Retina (tissue), 1 donor: Measurements from ENCODE around the gene TTI1.

Source experiments
- DNase-seq: peaks from one replicate; pipeline ENCODE4 v3.0.0-alpha.2; 2016

Gene TTI1

DNA sequence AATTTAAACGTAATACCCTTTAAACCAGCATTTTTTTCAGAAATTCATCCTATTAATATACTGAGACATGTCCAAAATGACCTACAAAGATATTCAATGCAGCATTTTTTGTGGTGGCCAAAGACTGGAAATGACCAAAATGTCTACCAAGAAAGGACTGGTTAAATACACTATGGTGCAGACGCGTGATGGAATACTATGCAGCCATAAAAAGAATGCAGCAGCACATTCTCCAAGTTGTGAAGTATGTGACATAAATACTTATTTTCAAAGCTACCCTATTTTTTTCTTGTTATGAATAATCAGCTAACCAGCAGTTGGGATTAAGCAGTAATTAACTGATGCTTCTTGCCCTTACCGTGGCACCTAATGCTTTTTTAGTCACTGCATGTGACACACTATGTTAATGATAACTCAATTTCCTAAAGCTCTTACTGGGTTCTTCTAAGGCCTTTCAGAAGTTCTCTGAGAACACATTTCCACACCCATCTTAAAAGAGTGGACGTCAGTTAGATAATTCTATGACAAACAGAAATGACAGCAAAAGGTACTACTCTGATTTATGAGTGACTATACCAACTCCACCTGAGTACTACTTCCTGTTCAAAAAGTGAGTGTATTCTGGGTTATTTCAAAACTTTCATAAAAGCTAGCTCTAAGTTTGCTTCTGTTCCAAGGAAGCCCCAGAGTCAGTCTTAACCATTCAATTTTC, 24.9 kb downstream of the TTI1 start:
- no peak for DNase-seq

DNA sequence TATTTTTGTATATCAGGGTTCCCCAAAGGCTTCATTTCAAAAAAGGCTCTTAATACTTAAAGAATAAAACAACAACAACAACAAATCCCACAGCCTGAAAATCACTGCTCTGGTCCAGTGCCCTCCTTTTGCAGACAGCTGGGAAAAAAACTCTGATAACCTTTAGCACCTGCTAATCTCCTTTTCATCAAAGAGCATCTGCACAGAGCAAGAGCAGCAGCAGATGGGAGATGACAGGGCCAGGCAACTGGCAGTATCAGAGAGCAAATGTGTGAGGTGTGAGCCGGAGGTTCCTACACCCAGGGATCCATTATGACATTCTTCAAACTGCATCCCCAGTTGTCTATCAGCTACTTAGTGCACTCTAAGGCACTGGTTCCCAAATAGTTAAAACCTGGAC, 25.7 kb downstream of the TTI1 start:
- DNase-seq = no peak

DNA sequence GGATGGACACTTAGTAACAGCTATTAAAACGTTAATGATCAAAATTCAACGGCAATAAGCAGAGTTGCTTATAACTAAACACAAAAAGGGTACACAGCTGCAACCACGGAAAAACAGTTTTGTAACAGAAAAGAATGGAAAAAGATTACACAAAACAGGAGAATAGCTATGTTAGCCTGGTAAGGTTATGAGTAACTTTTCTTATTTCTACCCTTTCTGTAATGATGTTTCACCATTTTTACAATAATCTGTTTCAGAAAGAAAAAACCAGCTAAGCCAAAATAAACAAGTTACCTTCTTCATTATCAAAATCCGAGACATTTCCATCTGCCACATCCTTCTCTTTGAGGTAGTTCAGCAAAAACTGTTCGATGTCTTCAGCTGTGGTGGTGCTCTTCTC, 27.4 kb downstream of the TTI1 start:
- no peak for DNase-seq

DNA sequence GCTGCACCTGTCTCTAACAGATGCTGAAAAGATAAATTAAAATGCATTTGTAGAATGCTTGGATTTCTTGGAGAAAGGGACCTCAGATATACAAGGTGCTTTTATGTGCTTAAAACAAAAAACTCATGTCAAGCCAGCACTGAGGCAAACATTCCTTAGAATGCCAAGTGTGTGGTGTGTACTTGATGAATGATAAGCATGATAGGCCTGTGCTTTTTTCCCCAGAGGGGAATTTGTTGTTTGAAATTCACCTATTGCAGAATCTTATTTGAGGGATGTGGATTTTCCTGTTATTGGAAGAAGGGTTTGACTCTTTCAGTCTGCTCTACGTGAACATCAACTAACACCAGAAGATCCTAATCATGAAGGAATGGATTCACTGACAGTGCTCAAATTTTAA, 28.8 kb downstream of the TTI1 start:
- DNase-seq = no peak

DNA sequence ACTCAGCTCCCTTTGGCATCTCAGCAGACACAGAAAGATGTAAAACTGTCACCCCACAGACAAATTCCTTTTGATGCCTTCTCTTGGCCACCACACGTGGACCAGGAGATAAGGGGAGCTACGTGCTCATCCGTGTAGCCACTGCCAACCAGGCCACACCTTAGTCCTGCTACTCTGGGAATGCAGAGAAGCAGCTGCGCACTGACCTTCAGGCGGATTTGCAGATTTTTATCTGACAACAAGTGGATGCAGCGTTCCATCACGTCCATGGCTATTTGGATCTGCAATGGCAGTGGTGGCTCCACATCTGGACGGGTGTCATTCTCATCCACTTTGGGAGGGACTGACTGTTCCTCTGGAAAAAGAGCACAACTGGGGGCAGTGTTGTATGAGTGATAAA, 30.8 kb downstream of the TTI1 start:
- no peak for DNase-seq

DNA sequence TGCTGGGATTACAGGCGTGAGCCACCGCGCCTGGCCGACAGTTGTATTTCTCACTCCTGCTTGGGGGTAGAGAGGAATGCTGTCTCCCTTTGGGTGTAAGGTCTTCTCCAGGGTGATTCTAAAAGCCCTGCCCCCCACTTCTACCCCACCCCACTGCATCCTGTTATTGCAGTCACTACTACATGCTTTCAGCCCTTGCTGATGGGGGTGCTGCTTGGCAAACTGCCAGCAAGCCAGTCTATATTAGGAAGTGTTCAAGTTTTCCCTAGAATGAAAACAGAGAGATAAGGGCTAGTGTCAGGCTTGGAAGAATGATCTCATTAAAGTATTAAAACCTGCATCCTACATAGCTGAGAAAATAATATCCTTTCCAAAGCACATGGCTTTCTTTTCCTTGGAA, 31.3 kb downstream of the TTI1 start:
- DNase-seq = no peak

DNA sequence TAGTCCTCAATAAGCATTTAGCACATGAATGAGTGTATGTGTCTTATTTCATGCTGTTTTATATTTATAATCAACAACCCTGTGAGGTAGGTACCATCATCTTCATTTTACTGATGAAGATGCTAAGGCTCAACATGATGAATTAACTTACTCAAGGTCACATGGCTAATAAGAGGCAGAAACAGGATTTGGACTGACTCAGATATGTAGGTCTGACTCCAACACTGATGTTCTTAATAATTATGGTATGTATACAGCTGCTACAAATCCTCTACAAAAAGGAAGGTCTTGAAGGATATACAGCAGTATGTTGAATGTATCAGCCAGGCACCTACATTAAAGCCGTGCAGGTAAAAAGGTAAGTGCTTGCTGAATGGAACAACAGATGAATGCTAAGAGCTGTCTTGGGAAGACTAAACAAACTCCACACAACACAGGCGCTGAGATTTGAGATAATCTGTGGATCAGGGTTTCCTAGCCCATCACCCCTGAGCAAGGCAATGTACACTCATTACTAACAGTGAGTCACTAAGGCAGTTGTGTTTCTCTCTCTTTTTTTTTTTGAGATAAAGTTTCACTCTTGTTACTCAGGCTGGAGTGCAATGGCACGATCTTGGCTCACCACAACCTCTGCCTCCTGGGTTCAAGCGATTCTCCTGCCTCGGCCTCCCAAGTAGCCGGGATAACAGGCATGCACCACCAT, 31.9 kb downstream of the TTI1 start:
- no peak for DNase-seq

DNA sequence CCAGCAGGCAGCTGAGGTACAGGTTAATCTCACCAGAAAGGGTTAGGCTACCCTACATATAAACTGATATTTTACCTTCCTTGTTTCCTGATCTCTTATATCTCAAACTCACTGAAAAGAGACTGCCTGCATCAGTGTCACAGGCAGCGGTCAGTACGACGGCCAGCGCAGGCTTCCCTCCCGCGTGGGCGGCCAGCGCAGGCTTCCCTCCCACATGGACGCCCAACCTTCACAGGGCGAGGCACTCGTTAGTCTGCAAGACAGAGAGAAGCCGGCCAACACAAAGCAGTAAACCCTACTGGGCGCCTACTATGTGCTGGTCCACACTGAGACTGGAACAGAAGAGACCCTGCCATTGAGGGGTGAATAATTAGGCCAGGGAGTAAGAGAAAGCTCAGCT, 33.0 kb downstream of the TTI1 start:
- DNase-seq = no peak

DNA sequence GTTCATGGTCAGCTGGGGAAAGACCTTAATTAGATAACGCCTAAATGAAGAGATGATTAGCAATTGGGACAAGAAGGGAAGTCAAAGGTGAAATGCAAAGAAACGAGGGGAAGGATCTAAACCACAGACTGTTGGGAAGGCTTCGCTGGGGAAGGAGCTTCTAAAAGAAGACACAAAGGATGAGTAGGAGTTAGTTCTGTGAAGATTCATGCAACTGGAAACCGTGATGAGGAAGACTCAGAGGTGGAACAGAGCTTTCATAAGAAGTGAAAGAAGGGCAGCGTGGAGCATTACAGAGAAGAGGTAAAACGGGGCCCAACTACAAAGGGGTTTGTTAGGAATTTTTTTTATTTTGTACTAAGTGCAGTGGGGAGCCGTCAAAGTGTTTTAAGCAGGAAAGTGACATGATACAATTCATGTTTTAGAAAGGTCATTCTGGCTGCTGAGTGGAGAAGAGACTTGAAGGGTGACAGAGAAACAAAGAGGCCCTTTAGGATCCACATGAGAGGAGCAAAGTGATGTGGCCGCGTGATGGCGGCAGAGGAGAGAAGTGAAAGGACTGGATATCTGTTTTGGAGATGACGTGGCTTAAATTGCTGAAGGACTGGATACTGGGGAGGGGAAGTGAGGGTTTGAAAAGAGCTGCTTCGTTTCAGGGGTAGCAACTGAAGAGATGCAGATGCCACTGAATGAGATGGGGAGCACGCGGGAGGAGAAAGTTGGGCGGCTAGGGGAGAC, 33.6 kb downstream of the TTI1 start:
- DNase-seq = peak; percentile 55

DNA sequence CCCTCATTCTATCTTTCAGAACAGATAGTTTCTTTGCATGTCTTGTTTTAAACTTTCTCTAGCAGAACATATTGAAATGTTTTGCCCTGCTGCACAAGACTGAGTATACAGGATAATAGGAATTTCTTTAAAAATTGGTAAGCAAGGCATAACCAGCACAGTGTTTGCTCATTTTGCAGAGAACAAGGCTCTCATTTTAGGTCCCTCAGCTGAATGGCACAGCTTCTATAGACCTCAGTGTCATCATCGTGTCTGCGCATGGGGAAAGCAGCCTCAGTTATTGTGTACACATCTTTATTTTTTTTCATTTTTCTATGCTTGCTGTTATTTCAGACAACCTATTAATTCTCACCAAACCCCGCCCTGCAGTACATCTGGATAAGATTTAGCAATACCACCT, 35.7 kb downstream of the TTI1 start:
- no peak for DNase-seq

DNA sequence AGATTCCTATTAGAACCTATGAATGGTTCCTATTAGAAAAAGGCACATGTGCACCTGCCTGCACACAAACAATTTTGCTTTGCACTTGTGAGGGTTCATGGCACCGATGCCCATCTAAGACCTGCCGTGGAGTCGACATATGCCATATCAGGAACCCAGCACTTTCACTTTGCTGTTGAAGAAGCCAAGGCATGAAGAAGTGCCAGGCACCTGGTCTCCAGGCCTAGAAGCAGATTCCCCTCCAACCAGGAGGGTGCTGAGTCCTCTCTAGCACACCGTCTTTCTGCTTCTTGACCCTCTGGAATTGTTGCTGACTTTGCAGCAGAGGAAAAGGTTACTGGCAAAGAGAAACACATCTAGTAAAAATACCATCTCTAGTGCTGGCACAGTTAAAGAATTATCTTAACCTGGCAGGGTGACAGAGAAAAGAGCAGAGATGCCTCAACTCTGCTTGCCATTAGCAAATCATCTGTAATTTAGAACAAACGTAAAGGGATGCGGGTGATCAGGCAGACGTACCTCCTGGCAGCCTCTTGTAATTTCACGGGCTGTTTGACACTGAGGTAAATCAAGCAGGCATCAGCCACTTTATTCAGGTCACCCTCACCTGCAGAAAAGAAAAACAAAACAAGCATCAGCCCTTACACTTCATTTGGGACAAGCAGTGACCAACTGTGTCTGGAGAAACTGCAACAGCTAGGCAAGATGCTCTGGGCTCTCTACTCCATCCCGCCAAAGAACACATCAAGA, 37.2 kb downstream of the TTI1 start:
- no peak for DNase-seq

DNA sequence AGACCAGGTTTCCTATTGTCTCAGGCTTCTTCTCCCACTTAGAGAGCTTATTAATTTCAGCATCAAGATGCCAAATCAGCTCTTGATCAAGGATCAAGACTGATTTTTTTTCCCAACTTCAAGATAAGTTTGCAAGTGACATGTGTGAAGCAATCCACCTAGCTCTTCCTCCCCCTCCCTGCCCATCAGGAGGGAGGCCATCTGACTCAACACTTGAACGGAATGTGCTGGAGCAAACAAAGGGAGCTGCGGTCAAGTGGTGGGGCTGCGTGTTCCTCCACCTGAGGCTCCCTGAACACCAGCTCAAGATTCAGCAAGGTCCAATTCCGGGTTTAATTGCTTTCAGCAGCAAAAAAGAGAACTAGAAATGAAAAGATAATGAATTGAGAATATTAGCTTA, 38.7 kb downstream of the TTI1 start:
- no peak for DNase-seq

DNA sequence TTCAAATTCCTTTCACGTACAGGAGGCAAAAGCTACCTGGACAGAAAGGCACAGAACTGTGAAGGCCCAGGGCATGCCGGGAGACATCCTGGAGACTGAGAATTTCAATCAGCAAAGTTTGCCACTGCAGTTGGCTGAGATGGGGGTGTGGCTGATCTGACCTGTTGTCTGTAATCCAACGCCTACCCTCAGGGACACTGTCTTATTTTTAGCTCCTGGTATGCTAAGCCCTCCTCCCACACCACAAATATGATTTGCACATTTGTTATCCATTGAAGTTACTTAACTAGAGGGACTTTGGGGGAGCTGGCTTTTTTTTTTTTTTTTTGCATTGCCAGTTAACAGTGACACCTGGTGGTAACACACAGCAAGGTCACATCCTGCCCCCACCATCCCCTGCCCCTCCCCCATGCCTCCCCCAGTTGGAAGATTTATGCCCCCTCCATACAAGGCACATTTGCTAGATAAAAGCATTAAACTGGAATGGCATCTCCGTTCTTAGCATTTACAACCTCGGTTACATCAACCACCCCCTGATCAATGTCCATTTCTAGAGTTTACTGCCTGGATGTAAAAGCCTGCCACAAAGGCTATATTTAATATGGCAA, 40.4 kb downstream of the TTI1 start:
- peak; percentile 56 for DNase-seq

DNA sequence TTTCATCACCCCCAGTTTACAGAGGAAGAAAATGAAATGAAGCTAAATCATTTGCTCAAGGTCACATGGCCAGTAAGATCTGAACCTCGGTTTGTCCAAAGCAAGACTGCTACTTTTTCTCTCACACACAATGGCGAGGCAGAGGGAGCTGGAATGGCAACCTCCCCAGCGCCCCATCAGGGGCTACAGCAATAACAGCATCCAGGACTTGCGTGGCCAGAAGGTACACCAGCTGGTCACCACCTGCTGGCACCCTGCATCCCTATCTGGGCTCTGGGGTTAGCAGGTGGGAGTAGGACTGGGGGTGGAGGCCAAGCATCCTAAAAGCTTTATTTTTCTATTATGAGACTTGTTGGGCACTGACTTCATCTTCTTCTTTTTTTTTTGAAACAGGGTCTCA, 41.3 kb downstream of the TTI1 start:
- no peak for DNase-seq

DNA sequence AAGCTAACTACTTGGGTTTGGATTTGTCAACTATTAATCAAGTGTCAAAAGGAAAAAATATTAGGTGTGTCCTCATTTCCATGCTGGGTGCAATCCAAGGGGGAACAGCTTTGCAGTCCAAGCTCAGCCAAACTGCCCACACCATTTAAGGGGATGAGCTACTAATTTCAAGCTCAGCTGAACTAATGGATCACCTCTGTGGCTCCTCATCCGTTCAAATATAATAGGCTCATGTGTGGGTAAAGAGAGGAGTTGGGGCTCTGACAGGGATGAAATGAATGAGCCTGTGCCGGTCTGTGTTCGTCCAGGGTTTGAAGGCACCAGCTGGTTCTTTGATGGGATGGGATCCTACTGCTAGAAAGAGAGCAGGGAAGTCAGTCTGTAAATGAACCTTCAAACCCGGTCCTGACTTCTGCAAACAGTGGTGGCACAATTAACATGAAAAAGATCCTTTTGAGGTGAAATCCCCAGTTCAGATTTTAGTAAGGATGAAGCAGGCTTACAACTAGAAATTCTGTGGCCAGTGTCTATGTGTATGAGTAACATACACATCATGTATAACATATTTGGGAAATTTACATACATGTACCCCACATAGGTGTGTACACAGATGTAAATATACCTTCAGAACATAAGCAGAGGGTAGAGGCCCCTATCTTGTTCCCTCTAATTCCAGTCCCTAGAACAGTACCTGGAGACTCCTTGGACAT, 41.9 kb downstream of the TTI1 start:
- no peak for DNase-seq

DNA sequence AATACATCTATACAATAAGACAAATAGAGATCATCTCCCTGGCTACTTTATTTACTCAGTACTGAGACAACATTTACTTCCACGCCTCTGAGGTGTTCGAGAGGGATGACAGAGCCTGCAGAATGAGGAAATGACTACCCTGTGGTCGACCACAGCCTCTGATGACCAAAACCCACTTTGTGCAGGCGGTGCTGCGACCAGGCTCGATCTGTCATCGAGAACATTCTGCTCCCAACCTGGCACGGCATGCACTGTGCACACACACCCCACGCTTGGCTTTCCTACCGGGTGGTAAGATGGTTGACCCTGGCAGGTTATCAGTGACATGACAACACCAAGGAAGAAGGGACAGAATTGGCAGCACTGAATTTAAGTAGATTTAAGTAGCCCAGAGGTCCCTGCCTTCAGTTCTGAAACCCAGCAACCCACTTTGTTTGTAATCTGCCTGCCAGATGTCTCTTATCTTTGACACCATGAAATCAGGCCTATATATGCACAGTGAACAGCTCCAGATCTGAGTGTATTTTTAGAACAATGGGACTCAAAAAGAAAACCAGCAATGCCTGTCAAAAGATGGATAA, 42.6 kb downstream of the TTI1 start:
- no peak for DNase-seq

DNA sequence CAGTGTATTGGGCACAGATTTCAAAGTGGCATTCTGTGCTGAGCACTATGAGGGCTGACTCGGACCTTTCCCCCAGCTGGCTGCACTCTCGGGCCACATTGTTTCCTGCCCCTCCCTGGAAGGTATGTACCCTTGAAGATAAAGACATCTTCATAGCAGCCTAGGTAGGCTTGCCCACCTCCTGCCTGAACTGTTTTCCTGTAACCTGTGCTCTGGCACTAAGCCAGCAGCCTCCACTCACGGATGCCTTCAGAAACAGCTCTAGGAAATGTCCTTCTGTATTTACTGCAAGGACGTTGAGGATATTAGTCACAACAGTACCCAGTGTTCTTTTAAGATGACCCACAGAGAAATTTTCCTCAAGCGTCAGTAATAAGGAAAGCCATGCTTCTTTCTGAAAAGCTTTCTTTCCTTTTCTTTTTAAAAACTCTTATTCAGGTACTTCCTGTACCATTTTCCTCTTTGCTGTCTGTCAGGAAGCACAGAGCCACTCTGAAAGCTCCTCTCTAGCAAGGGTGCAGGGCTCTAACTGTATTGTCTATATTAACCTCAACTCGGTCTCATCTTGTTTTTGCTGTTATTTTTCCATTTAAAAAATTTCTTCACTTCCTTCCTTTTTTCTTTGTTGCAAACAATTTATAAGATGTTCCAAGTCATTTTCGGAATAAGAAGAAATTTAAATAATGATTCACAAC, 43.5 kb downstream of the TTI1 start:
- DNase-seq = no peak

DNA sequence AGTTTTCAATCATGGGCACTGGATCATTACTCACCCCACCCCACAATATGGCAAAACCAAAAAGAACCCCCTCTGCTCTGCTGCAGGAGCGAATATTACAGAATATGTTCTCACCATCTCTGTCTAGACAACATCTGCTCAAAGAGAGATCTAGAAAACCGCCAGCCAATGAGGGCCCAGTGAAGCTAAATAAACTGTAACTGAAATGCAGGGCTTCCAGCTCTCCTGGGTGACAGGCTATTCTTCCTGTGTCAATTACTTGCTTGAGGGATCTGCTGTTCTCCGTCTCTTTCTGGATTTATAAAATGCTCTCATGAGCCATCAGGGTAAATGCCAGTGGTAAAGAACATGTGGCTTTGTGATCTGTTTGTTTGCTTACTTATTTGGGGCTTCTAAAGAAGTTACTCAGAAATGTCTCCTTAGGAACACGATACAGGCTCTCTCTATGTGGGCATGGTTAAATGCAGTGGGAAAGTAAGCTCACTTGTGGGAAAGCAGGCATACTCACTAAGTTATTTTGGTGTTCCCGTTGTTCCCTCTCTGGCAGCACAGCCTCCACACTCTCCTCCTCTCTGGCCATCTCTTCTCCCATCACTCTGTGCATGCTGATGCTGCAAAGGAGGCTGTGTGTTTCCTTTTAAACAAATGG, 44.8 kb downstream of the TTI1 start:
- no peak for DNase-seq

DNA sequence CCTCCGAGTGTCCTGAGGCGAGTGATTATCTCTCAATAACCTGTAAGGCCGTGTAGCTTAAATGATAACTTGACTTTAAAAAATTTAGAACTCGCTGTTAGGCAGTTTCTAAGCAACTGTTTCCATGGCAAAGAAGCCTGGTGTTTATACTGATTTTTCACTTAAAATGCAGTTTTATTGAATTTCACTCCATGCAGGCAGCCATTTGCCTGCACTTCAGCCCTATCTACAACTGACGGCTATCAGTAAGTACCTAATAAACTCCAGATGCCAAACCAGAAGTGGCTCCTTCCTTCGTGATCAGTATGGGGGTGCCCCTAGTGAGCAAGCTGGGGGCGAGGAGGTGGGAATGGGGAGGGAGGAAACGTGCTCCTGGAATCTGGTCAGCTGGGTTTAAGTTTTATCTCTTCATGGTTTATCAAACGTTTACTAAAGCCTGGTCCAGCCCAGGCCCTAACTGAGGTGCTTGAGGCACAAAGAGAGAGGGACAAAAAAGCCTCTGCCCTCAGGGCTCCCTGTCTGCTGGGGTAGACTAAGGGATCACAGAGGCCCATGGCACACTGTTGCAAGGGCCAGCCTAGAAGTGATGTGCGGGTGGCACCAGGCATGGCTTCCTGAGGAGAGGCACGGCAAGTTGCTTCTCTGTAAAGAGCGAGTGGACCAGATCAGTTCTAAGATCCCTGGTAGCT, 45.5 kb downstream of the TTI1 start:
- DNase-seq = no peak
